HUES6 (cell line): Measurements from ENCODE around the gene RASL10B.

Source experiments
- H3K27ac ChIP-seq: 2 replicates; pipeline ENCODE4 v1.7.0; 2013; ENCODE audit warnings: low read depth, mild to moderate bottlenecking, low read length, inconsistent platforms
- H3K27me3 ChIP-seq: 2 replicates; pipeline ENCODE4 v1.6.1; 2013; ENCODE audit warnings: low read length; ENCODE audit not compliant: control insufficient read depth, insufficient read depth
- H3K36me3 ChIP-seq: 2 replicates; pipeline ENCODE4 v1.6.1; 2013; ENCODE audit warnings: low read length; ENCODE audit not compliant: control insufficient read depth, insufficient read depth
- H3K4me1 ChIP-seq: 2 replicates; pipeline ENCODE4 v1.6.1; 2013; ENCODE audit warnings: low read length; ENCODE audit not compliant: control insufficient read depth, insufficient read depth
- H3K4me3 ChIP-seq: 2 replicates; pipeline ENCODE4 v1.5.1; 2013; ENCODE audit warnings: low read depth, low read length
- H3K9ac ChIP-seq: one replicate; pipeline ENCODE4 v1.6.1; 2013; ENCODE audit warnings: mild to moderate bottlenecking, low read length
- H3K9me3 ChIP-seq: 2 replicates; pipeline ENCODE4 v1.6.1; 2013; ENCODE audit warnings: low read depth, low read length; ENCODE audit not compliant: control insufficient read depth, insufficient read depth

RASL10B gene

DNA sequence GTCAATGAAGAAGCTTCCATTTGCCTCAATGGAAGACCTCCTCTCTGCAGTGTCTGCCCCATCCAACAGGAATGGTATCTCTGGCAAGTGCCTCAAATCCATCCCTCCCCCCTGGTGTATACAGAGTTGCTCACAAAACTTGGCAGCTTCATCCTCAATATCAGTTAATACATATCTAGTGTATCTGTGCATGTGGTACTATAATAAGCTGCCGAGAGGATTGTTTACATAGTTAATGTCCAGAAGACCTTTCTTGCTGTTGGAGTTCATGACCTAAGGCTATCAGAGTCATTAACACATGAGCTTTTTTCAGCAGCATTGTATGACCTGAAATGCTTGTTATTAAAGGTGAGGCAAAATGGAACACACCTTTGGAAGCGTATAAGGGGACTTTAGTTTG, 14.0 kb upstream of the RASL10B start:
- no peaks in the 10 kb centered on the region for H3K9me3 ChIP-seq
- H3K36me3 ChIP-seq = peaks cover 48% of the 10 kb centered on the region
- peaks cover 4% of the 10 kb centered on the region; the same call in 1 of the 2 replicates for H3K4me1 ChIP-seq
- H3K27ac ChIP-seq = no peak overlapping the region
- no peak overlapping the region for H3K4me3 ChIP-seq
- H3K27me3 ChIP-seq = no peaks in the 10 kb centered on the region
- H3K9ac ChIP-seq = no peak overlapping the region

DNA sequence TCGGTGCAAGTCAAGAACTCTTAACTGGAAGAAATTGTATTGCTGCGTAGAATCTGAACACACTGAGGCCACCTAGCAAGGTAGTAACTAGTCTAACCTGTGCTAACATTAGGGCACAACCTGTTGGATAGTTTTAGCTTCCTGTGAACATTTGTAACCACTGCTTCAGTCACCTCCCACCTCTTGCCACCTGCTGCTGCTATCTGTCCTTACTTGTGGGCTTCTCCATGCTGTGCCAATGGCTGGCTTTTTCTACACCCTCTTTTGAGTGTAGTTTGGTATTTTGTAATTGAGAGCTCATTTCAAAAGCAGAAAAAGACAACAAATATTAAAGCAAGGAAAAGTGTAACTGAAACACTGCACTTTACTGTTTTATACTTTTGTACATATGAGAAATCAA, 7.7 kb upstream of the RASL10B start:
- no peaks in the 10 kb centered on the region for H3K27me3 ChIP-seq
- peaks cover 35% of the 10 kb centered on the region for H3K4me1 ChIP-seq
- no peaks in the 10 kb centered on the region for H3K9me3 ChIP-seq
- no peak overlapping the region for H3K4me3 ChIP-seq
- H3K36me3 ChIP-seq = peaks cover 45% of the 10 kb centered on the region
- H3K9ac ChIP-seq = no peak overlapping the region
- H3K27ac ChIP-seq = no peak overlapping the region

GRCh38 chr17:35725058-35725457, 6.4 kb upstream of the RASL10B start:
- H3K27ac ChIP-seq = no peak overlapping the region
- H3K9ac ChIP-seq = no peak overlapping the region
- peaks cover 48% of the 10 kb centered on the region for H3K4me1 ChIP-seq
- H3K4me3 ChIP-seq = no peak overlapping the region
- no peaks in the 10 kb centered on the region for H3K27me3 ChIP-seq
- peaks cover 40% of the 10 kb centered on the region for H3K36me3 ChIP-seq
- no peaks in the 10 kb centered on the region for H3K9me3 ChIP-seq

DNA sequence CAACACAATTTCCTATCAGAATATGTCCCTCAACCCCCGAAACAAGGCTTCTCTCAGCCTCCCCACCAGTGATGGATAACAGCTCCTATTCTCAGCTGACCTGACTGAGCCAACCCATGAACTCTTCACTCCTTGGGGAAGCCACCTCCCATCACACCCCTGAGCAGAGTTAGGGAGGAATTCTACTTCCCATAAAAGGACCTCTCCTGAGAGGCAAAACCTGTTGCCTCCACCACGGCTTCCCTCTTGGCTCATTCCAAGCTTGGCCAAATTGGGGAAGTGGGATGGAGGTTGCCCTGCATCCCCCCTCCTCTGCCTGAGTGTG, 5.7 kb upstream of the RASL10B start:
- Histone ChIP-seq H3K27me3 (0 out of 2 replicates have a peak, but pooled peaks cover 4% of the 10 kb centered on the region), H3K4me1 (peaks cover 54% of the 10 kb centered on the region), H3K4me3 (no peak overlapping the region), H3K9me3 (no peaks in the 10 kb centered on the region), H3K27ac (no peak overlapping the region; the same call in 1 of the 2 replicates), H3K9ac (peak overlapping the region; percentile 52), H3K36me3 (peaks cover 38% of the 10 kb centered on the region)

GRCh38 chr17:35726127-35726952, 5.1 kb upstream of the RASL10B start:
- H3K27me3 ChIP-seq = 0 out of 2 replicates have a peak, but pooled peaks cover 6% of the 10 kb centered on the region

DNA sequence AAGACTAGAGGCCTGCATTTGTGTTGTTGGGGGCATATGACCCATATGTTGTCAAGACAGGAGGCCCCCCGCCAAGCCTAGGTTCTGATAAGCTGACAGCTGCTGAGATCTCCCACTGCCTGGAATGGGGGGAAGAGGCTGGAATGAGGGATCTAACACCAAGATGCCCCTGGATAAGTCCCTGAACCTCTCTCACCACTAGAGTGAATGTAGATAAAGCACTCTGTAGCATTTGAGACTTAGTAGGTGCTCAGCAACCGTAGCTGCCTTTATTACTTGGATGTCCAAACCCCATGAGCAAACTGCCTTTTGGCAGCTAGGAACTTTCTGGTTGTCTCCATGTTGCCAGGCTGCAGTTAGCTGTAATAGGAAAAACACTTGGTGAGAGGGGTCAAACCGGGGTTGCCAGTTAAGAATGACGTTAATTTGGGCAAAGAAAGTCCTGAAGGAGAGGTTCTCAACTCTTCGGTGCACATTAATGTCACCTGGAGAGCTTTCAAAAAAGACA, 4.4 kb upstream of the RASL10B start:
- Histone ChIP-seq H3K27ac (no peak overlapping the region; the same call in 1 of the 2 replicates), H3K27me3 (0 out of 2 replicates have a peak, but pooled peaks cover 6% of the 10 kb centered on the region), H3K36me3 (peaks cover 33% of the 10 kb centered on the region), H3K9ac (no peak overlapping the region), H3K9me3 (no peaks in the 10 kb centered on the region), H3K4me1 (peaks cover 60% of the 10 kb centered on the region), H3K4me3 (no peak overlapping the region)

More at GRCh38 chr17:35726127-35726952, 5.1 kb upstream of the RASL10B start:
- Histone ChIP-seq H3K4me1 (peaks cover 60% of the 10 kb centered on the region), H3K4me3 (no peak overlapping the region; the same call in 1 of the 2 replicates), H3K9ac (peak overlapping the region; percentile 52), H3K27ac (peak overlapping the region; percentile 16; the same call in 1 of the 2 replicates), H3K36me3 (peaks cover 35% of the 10 kb centered on the region), H3K9me3 (no peaks in the 10 kb centered on the region)

GRCh38 chr17:35727635-35728034, 3.8 kb upstream of the RASL10B start:
- Histone ChIP-seq H3K9me3 (no peaks in the 10 kb centered on the region), H3K36me3 (peaks cover 33% of the 10 kb centered on the region), H3K9ac (no peak overlapping the region), H3K4me1 (peaks cover 65% of the 10 kb centered on the region), H3K27ac (no peak overlapping the region), H3K4me3 (no peak overlapping the region), H3K27me3 (peaks cover 13% of the 10 kb centered on the region)

- Histone ChIP-seq H3K4me1 (peaks cover 66% of the 10 kb centered on the region), H3K36me3 (peaks cover 25% of the 10 kb centered on the region), H3K27ac (no peak overlapping the region), H3K27me3 (peaks cover 14% of the 10 kb centered on the region), H3K9ac (no peak overlapping the region), H3K4me3 (no peak overlapping the region), H3K9me3 (no peaks in the 10 kb centered on the region)
Measured at GRCh38 chr17:35728551-35728950, 2.9 kb upstream of the RASL10B start.

- Histone ChIP-seq H3K27ac (no peak overlapping the region), H3K9ac (no peak overlapping the region), H3K4me1 (peaks cover 66% of the 10 kb centered on the region), H3K27me3 (peaks cover 14% of the 10 kb centered on the region), H3K4me3 (no peak overlapping the region), H3K36me3 (peaks cover 16% of the 10 kb centered on the region), H3K9me3 (no peaks in the 10 kb centered on the region)
Measured at GRCh38 chr17:35729405-35729833, 2.0 kb upstream of the RASL10B start.

DNA sequence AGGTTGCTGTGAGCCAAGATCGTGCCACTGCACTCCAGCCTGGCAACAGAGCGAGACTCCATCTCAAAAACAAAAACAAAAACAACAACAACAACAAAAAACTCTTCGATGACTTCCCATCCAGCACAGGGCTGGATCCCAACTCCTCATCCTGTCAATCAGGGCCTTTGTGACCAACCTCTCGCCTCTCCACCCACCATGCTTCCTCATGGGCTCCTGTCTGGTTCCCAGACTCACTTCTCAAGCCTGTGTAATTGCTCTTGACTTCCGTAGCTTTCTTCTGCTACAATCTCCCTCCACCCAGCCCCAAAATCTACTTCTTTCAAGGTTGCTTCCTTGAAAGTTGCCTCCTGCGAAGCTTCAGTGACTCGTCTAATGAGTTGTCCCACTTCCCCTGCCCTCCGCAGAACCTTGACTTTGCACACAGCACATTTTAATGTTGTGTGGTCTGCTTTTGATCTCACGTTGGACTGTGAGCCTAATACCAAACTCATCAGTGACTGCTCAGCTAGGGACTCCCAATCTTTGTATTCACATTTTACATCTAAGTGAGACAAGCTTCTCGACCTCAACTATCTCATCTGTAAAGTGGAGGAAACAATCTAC, 936 bp upstream of the RASL10B start:
- Histone ChIP-seq H3K9ac (peak overlapping the region; percentile 62), H3K27ac (no peak overlapping the region), H3K4me1 (peaks cover 61% of the 10 kb centered on the region), H3K36me3 (peaks cover 5% of the 10 kb centered on the region), H3K27me3 (peaks cover 14% of the 10 kb centered on the region), H3K9me3 (no peaks in the 10 kb centered on the region), H3K4me3 (peak overlapping the region; percentile 85; the same call in 1 of the 2 replicates)
